Natural killer cell (primary cell): ENCODE measurements around the gene UNC13B. TPM values are rescaled to one million over a fixed set of nuclear protein-coding genes. Genes with fewer than 3 reads are reported as not detected.

ENCODE experiments used
- ATAC-seq, 3 donors: fragments of 150-1000 bp in 2 of 3; fragments of 200-7000 bp in 1 of 3; cut with Tn5 transposase; 1 replicate in 1 of 3; 2 replicates in 2 of 3; pipeline ENCODE4 v1.10.0; 2021; ENCODE audit warnings: mild to moderate bottlenecking in 2 of 3, moderate library complexity in 2 of 3
- DNase-seq, 2 donors: peaks; one replicate each; pipeline versions ENCODE4 v3.0.0 to v3.0.0-alpha.2; 2013 to 2021; ENCODE audit warnings: mixed read lengths in 1 of 2
- H3K27ac ChIP-seq: one replicate; pipeline ENCODE4 v1.5.1; 2013; ENCODE audit warnings: mild to moderate bottlenecking, low read length
- H3K27me3 ChIP-seq: one replicate; pipeline ENCODE4 v1.6.1; 2013; ENCODE audit warnings: low read length; ENCODE audit not compliant: control insufficient read depth, insufficient read depth
- H3K36me3 ChIP-seq: one replicate; pipeline ENCODE4 v1.6.1; 2013; ENCODE audit warnings: low read length; ENCODE audit not compliant: control insufficient read depth, insufficient read depth
- H3K4me1 ChIP-seq: one replicate; pipeline ENCODE4 v1.6.1; 2013; ENCODE audit warnings: low read length; ENCODE audit not compliant: control insufficient read depth, insufficient read depth
- H3K4me3 ChIP-seq: one replicate; pipeline ENCODE4 v1.5.1; 2013; ENCODE audit warnings: low read length
- H3K9me3 ChIP-seq: one replicate; pipeline ENCODE4 v1.6.1; 2013; ENCODE audit warnings: low read length; ENCODE audit not compliant: control insufficient read depth, insufficient read depth
- H3K27ac Mint-ChIP-seq, 2 donors: one replicate each; pipeline ENCODE4 v1.8.0; 2022; ENCODE audit warnings: mild to moderate bottlenecking in 2 of 2, mixed read lengths in 2 of 2, moderate library complexity in 1 of 2
- H3K27me3 Mint-ChIP-seq, 2 donors: one replicate each; pipeline ENCODE4 v1.8.0; 2022; ENCODE audit warnings: low read depth in 2 of 2, mixed read lengths in 2 of 2
- H3K36me3 Mint-ChIP-seq: one replicate; pipeline ENCODE4 v1.8.0; 2022; ENCODE audit warnings: mixed read lengths
- H3K4me1 Mint-ChIP-seq, 2 donors: one replicate each; pipeline ENCODE4 v1.8.0; 2022; ENCODE audit warnings: mixed read lengths in 2 of 2
- H3K4me3 Mint-ChIP-seq: one replicate; pipeline ENCODE4 v1.8.0; 2022; ENCODE audit warnings: mild to moderate bottlenecking, moderate library complexity, mixed read lengths
- H3K9me3 Mint-ChIP-seq, 2 donors: one replicate each; pipeline ENCODE4 v1.8.0; 2022; ENCODE audit warnings: mixed read lengths in 2 of 2
- WGBS: methylation state at CpG from one replicate; pipeline ENCODE4 v1.1.7; 2013; ENCODE audit warnings: missing lambda C conversion rate; ENCODE audit not compliant: insufficient coverage; 5-methylcytosine and 5-hydroxymethylcytosine counted together
- intact Hi-C: fragments of 100-400 bp; cut with micrococcal nuclease; formaldehyde crosslinking; loops from one replicate; pipeline ENCODE4 v1.14.2; 2022
- total RNA-seq, 4 donors: library from RNA; stranded (reverse); fragments of 120-200 nt in 1 of 4; gene quantifications; one replicate each; pipeline versions ENCODE4 v1.2.3 to v1.2.4, GENCODE V29; 2013 to 2022
- TF ChIP-seq, protein P1 (sequence below): fragments of 200-600 bp; IDR thresholded peaks from one replicate; pipeline ENCODE4 v1.8.0; 2022; ENCODE audit warnings: antibody characterized with exemption

Gene UNC13B
- total RNA-seq, 3 donors from 2014 or later (not counting 1 experiment from before 2014, with no cell fraction given): 0.21 to 0.78 (median 0.27) TPM

DNA sequence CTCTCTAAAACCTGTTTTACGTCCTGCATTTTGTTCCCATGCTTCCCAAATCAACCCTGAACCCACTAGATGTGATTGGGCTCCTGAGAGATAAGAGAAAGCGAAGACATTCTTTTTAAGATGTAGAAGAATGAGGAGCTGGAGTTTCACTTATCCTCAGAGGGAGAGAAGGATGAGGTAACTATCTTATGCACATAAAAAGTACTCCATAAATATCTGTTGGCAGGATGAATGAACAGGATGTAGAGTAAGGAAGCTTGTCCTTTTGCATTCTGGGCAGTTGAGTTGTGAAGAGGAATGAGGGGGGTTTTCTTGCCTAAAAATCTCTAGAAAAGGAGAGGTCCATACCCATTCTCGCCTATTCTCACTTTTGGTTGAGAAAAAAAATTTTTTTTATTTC is 163.2 kb downstream of the UNC13B start:
- intact Hi-C loops: no loop called here
- Histone ChIP-seq H3K36me3 (no peaks in the 10 kb centered on the region), H3K4me1 (no peaks in the 10 kb centered on the region), H3K27ac (no peak overlapping the region), H3K9me3 (no peaks in the 10 kb centered on the region), H3K27me3 (peaks cover 2% of the 10 kb centered on the region), H3K4me3 (no peak overlapping the region)
- no peaks in the 10 kb centered on the region for H3K36me3 Mint-ChIP-seq
- H3K9me3 Mint-ChIP-seq: no peaks in the 10 kb centered on the region
- DNase-seq (no peak), ATAC-seq (no peak)
- H3K4me3 Mint-ChIP-seq: no peak overlapping the region
- 57% methylated on average over 1 of the region's 3 CpGs for WGBS
- TF ChIP-seq, protein P1, sequence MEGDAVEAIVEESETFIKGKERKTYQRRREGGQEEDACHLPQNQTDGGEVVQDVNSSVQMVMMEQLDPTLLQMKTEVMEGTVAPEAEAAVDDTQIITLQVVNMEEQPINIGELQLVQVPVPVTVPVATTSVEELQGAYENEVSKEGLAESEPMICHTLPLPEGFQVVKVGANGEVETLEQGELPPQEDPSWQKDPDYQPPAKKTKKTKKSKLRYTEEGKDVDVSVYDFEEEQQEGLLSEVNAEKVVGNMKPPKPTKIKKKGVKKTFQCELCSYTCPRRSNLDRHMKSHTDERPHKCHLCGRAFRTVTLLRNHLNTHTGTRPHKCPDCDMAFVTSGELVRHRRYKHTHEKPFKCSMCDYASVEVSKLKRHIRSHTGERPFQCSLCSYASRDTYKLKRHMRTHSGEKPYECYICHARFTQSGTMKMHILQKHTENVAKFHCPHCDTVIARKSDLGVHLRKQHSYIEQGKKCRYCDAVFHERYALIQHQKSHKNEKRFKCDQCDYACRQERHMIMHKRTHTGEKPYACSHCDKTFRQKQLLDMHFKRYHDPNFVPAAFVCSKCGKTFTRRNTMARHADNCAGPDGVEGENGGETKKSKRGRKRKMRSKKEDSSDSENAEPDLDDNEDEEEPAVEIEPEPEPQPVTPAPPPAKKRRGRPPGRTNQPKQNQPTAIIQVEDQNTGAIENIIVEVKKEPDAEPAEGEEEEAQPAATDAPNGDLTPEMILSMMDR: no peak
- no peak overlapping the region for H3K27ac Mint-ChIP-seq
- H3K27me3 Mint-ChIP-seq: peaks cover 6 to 11% of the 10 kb centered on the region in 2 donors
- no peaks in the 10 kb centered on the region for H3K4me1 Mint-ChIP-seq

DNA sequence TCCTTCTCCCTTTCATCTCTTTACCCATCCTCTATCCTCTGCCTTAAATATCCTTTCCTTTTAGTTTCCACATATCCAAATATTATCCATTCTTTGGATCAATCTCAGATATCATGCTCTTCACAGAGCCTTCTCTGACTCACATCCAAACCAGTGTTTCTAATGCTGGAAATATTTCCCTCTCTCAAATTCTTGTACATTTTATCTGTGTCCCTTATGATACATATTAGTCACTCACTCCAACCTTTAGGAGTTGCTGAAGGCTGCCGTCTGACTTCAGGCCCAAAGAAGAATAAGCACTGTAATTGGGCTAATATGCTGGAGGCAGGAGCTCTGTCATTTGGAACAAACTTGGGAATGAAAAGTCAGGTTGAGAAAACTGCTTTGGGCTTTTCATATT is 171.7 kb downstream of the UNC13B start:
- Histone ChIP-seq H3K4me3 (no peak overlapping the region), H3K36me3 (no peaks in the 10 kb centered on the region), H3K27ac (no peak overlapping the region), H3K9me3 (no peaks in the 10 kb centered on the region), H3K4me1 (no peaks in the 10 kb centered on the region), H3K27me3 (no peaks in the 10 kb centered on the region)
- intact Hi-C loops: no loop called here
- TF ChIP-seq, protein P1: no peak
- peaks cover 0 to 8% of the 10 kb centered on the region in 2 donors for H3K27me3 Mint-ChIP-seq
- H3K9me3 Mint-ChIP-seq: no peaks in the 10 kb centered on the region
- no peaks in the 10 kb centered on the region for H3K36me3 Mint-ChIP-seq
- no CpG with 5 or more reads among the region's 1 CpG for WGBS
- no peak overlapping the region for H3K4me3 Mint-ChIP-seq
- ATAC-seq (no peak), DNase-seq (no peak)
- H3K4me1 Mint-ChIP-seq: no peaks in the 10 kb centered on the region
- H3K27ac Mint-ChIP-seq: no peak overlapping the region

DNA sequence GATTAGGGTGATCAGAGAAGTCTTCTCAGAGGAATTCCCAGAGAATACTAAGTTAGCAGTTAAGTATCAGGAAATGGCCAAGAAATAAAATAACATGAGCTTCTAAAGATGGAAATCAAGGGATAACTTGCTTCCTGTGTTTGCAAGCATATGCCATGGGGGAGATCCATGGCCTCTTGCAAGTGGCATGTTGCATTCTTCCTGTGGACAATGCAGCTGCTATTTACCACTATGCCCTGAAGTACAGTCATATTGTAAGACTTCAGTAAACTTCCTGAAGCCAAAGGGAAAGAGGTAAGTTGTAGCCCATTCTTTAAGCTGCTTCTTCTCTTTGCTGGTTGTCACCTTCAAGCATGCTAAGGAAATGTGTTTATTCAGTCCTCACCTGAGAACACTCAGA is 173.4 kb downstream of the UNC13B start:
- peaks cover 0 to 4% of the 10 kb centered on the region in 2 donors for H3K27me3 Mint-ChIP-seq
- H3K9me3 ChIP-seq: no peaks in the 10 kb centered on the region
- H3K27ac ChIP-seq: no peak overlapping the region
- H3K4me3 Mint-ChIP-seq: no peak overlapping the region
- intact Hi-C loops: no loop called here
- no peak overlapping the region for H3K4me3 ChIP-seq
- no peaks in the 10 kb centered on the region for H3K27me3 ChIP-seq
- H3K36me3 Mint-ChIP-seq: no peaks in the 10 kb centered on the region
- ATAC-seq: no peak
- no peaks in the 10 kb centered on the region for H3K36me3 ChIP-seq
- H3K27ac Mint-ChIP-seq: no peak overlapping the region
- DNase-seq: no peak
- TF ChIP-seq, protein P1: no peak
- H3K4me1 Mint-ChIP-seq: no peaks in the 10 kb centered on the region
- no peaks in the 10 kb centered on the region for H3K4me1 ChIP-seq
- H3K9me3 Mint-ChIP-seq: no peaks in the 10 kb centered on the region

DNA sequence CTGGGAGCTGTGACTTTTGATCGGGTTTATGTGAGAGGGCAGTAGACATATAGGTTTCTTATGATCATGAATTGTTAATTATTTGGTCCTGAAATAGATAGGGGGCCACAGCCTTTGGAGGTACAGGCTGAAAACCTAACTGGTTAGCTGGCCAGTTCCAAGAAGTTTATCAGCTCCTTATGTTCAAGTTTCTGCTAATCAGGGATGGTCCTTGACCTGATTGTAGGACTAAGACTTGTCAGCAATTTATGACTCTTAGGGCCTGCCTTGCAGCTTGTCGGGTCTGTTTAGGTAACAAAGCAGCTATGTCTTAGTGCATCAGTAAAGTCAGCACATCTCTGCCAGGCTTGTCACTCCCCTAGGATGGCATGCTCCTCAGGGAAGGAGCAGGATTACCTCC is 176.3 kb downstream of the UNC13B start:
- intact Hi-C loops: no loop called here
- TF ChIP-seq, protein P1: no peak
- ATAC-seq (no peak), DNase-seq (no peak)
- H3K36me3 ChIP-seq: no peaks in the 10 kb centered on the region
- no peaks in the 10 kb centered on the region for H3K27me3 ChIP-seq
- H3K4me1 ChIP-seq: no peaks in the 10 kb centered on the region
- Mint-ChIP-seq H3K4me3 (no peak overlapping the region), H3K9me3 (no peaks in the 10 kb centered on the region), H3K4me1 (peaks cover 0 to 6% of the 10 kb centered on the region in 2 donors), H3K27ac (no peak overlapping the region), H3K27me3 (peaks cover 9 to 15% of the 10 kb centered on the region in 2 donors), H3K36me3 (no peaks in the 10 kb centered on the region)
- H3K27ac ChIP-seq: no peak overlapping the region
- no peak overlapping the region for H3K4me3 ChIP-seq
- no peaks in the 10 kb centered on the region for H3K9me3 ChIP-seq
- WGBS: 100% methylated on average over 2 of the region's 2 CpGs
